22Rv1 (cell line): ENCODE data around the gene ENAH.

ENCODE experiments used
- ZFX ChIP-seq: fragments of 450-650 bp; IDR thresholded peaks from 2 replicates; pipeline ENCODE4 v1.6.1; 2017; ENCODE audit warnings: antibody characterized with exemption, borderline replicate concordance
- TF ChIP-seq, protein P1 (sequence below): fragments of 450-650 bp; IDR thresholded peaks from 2 replicates; pipeline ENCODE4 v1.5.1; 2017; ENCODE audit warnings: mild to moderate bottlenecking

DNA sequence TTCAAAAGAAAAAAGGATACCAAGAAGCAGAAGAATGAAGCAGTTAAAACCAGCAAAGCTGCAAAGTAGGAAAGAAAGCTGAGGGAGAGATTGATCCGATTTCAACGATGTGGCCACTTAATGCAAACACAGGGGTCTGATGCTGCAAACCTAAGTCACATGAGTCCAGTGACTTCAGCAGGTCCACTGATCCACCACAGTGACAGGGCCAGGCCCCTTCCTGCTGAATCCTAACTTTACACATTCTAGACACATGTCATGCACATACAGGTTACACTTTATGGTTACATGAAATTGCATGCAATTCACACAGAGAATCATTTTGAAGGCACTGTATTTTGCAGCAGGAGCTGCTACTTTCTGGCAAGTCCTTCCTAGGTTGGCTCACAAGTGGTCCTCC lies 166.1 kb downstream of the ENAH start:
- TF ChIP-seq, protein P1, sequence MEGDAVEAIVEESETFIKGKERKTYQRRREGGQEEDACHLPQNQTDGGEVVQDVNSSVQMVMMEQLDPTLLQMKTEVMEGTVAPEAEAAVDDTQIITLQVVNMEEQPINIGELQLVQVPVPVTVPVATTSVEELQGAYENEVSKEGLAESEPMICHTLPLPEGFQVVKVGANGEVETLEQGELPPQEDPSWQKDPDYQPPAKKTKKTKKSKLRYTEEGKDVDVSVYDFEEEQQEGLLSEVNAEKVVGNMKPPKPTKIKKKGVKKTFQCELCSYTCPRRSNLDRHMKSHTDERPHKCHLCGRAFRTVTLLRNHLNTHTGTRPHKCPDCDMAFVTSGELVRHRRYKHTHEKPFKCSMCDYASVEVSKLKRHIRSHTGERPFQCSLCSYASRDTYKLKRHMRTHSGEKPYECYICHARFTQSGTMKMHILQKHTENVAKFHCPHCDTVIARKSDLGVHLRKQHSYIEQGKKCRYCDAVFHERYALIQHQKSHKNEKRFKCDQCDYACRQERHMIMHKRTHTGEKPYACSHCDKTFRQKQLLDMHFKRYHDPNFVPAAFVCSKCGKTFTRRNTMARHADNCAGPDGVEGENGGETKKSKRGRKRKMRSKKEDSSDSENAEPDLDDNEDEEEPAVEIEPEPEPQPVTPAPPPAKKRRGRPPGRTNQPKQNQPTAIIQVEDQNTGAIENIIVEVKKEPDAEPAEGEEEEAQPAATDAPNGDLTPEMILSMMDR: no peak
- no peak for TF ChIP-seq ZFX
